PC-3 (cell line): ENCODE measurements around the gene DNASE2. TPM values are rescaled to one million over a fixed set of nuclear protein-coding genes. Genes with fewer than 3 reads are reported as not detected.

Experiments used
- ATAC-seq: fragments of 200-7000 bp; cut with Tn5 transposase; 2 replicates; pipeline ENCODE4 v1.9.1; 2020; ENCODE audit warnings: mild to moderate bottlenecking, moderate library complexity
- BruUV-seq: library from RNA; stranded (reverse); fragments of 400-500 nt; replicated peaks from 2 replicates; lab custom pipeline; 2021; lab: Mats Ljungman, UMichigan
- CTCF ChIA-PET: fragments of 300-600 bp; sonication (Branson Sonifier 250); formaldehyde crosslinking; loops from one replicate; lab custom pipeline; 2022; ENCODE audit warnings: antibody characterized with exemption; lab: Charles Lee
- POLR2A ChIA-PET: fragments of 300-600 bp; sonication (Branson Sonifier 250); formaldehyde crosslinking; loops from one replicate; lab custom pipeline; 2022; ENCODE audit warnings: antibody characterized with exemption; ENCODE audit not compliant: unreplicated experiment; lab: Charles Lee
- DNase-seq: peaks from one replicate; pipeline ENCODE4 v3.0.0-alpha.2; 2015
- H2AFZ ChIP-seq: fragments of 300-600 bp; sonication (generic); 2 replicates; pipeline ENCODE4 v1.6.0; 2016; ENCODE audit warnings: antibody characterized with exemption, low read length
- H3F3A ChIP-seq: fragments of 300-600 bp; sonication (generic); one replicate; pipeline ENCODE4 v1.6.0; 2017; ENCODE audit warnings: antibody characterized with exemption, low read length, control low read depth, mild to moderate bottlenecking; ENCODE audit not compliant: unreplicated experiment
- H3K27ac ChIP-seq: fragments of 300-600 bp; sonication (generic); 2 replicates; pipeline ENCODE4 v1.5.1; 2016; ENCODE audit warnings: mild to moderate bottlenecking, low read length
- H3K27me3 ChIP-seq: fragments of 300-600 bp; sonication (generic); 2 replicates; pipeline ENCODE4 v1.6.1; 2016; ENCODE audit warnings: low read length, mixed read lengths
- H3K36me3 ChIP-seq: fragments of 300-600 bp; sonication (generic); 2 replicates; pipeline ENCODE4 v1.6.1; 2016; ENCODE audit warnings: low read depth, mixed run types, low read length, mixed read lengths
- H3K4me1 ChIP-seq: fragments of 300-600 bp; sonication (generic); 2 replicates; pipeline ENCODE4 v1.5.1; 2016; ENCODE audit warnings: low read length; ENCODE audit not compliant: insufficient read depth
- H3K4me2 ChIP-seq: fragments of 300-600 bp; sonication (generic); 2 replicates; pipeline ENCODE4 v1.6.0; 2016; ENCODE audit warnings: low read length
- H3K4me3 ChIP-seq: fragments of 300-600 bp; sonication (generic); 2 replicates; pipeline ENCODE4 v1.5.1; 2016; ENCODE audit warnings: mild to moderate bottlenecking, low read length, mixed read lengths
- H3K79me2 ChIP-seq: fragments of 300-600 bp; sonication (generic); 2 replicates; pipeline ENCODE4 v1.6.1; 2017; ENCODE audit warnings: low read length, mixed read lengths
- H3K9ac ChIP-seq: fragments of 300-600 bp; sonication (generic); 2 replicates; pipeline ENCODE4 v1.6.0; 2016; ENCODE audit warnings: mild to moderate bottlenecking, low read length
- H3K9me2 ChIP-seq: fragments of 300-600 bp; sonication (generic); replicated peaks from 2 replicates; pipeline ENCODE4 v1.6.1; 2016; ENCODE audit warnings: mixed run types, low read length, mixed read lengths
- H3K9me3 ChIP-seq: fragments of 300-600 bp; sonication (generic); 2 replicates; pipeline ENCODE4 v1.6.1; 2016; ENCODE audit warnings: low read length, mixed read lengths
- H4K20me1 ChIP-seq: fragments of 300-600 bp; sonication (generic); 2 replicates; pipeline ENCODE4 v1.6.1; 2016; ENCODE audit warnings: low read length, mixed read lengths
- EZH2 ChIP-seq: fragments of 300-600 bp; sonication (generic); IDR thresholded peaks from one replicate; pipeline ENCODE4 v1.6.1; 2017; ENCODE audit warnings: antibody characterized with exemption, mild to moderate bottlenecking, low read length; ENCODE audit not compliant: unreplicated experiment
- EZH2phosphoT487 ChIP-seq: fragments of 300-600 bp; sonication (generic); IDR thresholded peaks from 2 replicates; pipeline ENCODE4 v1.6.1; 2018; ENCODE audit warnings: mild to moderate bottlenecking, antibody characterized with exemption, low read length, borderline replicate concordance
- intact Hi-C: fragments of 100-400 bp; cut with micrococcal nuclease; formaldehyde crosslinking; loops from 2 replicates; pipeline ENCODE4 v1.9.0; 2023
- total RNA-seq: library from RNA; depleted of rRNA; stranded (reverse); fragments of >200 nt; gene quantifications from 2 replicates; pipeline ENCODE4 v1.2.3, GENCODE V29; 2014
- TF ChIP-seq, protein P1 (sequence below): fragments of 300-600 bp; sonication (generic); conservative IDR thresholded peaks from 2 replicates; pipeline ENCODE4 v1.5.1; 2017; ENCODE audit warnings: antibody characterized with exemption, low read depth, mild to moderate bottlenecking, low read length

DNASE2 gene
- total RNA-seq, 1 experiment from 2014 or later = 48.0 TPM

DNA sequence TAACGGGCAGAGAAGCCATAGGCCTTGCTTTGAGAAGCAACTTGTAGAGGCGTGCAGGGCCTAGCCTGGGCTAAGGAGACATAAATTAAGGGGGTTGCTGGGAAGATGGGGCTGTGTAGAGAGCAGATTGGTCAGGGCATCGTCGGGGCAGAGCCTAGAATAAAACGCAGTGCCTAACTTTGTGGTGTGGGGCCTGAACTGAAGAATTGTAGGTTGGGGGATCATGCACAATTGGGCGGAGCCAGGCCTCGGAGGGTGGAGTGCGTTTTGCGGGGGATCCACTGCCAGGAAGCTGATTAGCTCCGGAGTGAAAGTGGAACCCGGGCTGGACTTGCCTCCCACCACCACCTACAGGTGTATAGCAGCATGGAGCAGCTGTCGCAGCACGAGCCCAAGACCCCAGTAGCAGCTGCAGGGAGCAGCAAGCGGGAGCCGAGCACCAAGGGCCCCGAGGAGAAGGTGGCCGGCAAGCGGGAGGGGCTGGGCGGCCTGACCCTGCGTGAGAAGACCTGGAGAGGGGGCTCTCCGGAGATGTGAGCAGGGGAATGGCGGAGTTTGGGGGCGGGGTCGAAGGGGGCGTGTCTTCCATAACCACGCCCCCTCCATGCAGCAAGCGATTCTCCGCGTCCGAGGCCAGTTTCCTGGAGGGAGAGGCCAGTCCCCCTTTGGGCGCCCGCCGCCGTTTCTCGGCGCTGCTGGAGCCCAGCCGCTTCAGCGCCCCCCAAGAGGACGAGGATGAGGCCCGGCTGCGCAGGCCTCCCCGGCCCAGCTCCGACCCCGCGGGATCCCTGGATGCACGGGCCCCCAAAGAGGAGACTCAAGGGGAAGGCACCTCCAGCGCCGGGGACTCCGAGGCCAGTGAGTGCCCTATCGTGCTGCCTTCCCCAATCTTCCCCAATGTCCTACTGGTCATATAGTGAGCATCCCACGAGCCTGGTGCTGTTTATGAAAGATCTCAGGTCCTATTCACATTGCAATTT lies 13.8 kb downstream of the DNASE2 start:
- Histone ChIP-seq H4K20me1 (no peaks in the 10 kb centered on the region), H3K36me3 (no peaks in the 10 kb centered on the region), H3F3A (no peaks in the 10 kb centered on the region), H3K27ac (no peak overlapping the region), H3K4me2 (no peak overlapping the region), H3K27me3 (no peaks in the 10 kb centered on the region), H2AFZ (no peak overlapping the region), H3K4me1 (no peaks in the 10 kb centered on the region), H3K9ac (no peak overlapping the region), H3K79me2 (no peaks in the 10 kb centered on the region), H3K4me3 (no peak overlapping the region), H3K9me2 (no peaks in the 10 kb centered on the region), H3K9me3 (no peaks in the 10 kb centered on the region)
- no TSS peak for BruUV-seq
- ChIA-PET CTCF (no interaction called here), POLR2A (no interaction called here)
- no peak for TF ChIP-seq EZH2phosphoT487
- TF ChIP-seq, protein P1, sequence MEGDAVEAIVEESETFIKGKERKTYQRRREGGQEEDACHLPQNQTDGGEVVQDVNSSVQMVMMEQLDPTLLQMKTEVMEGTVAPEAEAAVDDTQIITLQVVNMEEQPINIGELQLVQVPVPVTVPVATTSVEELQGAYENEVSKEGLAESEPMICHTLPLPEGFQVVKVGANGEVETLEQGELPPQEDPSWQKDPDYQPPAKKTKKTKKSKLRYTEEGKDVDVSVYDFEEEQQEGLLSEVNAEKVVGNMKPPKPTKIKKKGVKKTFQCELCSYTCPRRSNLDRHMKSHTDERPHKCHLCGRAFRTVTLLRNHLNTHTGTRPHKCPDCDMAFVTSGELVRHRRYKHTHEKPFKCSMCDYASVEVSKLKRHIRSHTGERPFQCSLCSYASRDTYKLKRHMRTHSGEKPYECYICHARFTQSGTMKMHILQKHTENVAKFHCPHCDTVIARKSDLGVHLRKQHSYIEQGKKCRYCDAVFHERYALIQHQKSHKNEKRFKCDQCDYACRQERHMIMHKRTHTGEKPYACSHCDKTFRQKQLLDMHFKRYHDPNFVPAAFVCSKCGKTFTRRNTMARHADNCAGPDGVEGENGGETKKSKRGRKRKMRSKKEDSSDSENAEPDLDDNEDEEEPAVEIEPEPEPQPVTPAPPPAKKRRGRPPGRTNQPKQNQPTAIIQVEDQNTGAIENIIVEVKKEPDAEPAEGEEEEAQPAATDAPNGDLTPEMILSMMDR = no peak
- TF ChIP-seq EZH2 = no peak
- DNase-seq (no peak), ATAC-seq (no peak)
- intact Hi-C loops = no loop called here

DNA sequence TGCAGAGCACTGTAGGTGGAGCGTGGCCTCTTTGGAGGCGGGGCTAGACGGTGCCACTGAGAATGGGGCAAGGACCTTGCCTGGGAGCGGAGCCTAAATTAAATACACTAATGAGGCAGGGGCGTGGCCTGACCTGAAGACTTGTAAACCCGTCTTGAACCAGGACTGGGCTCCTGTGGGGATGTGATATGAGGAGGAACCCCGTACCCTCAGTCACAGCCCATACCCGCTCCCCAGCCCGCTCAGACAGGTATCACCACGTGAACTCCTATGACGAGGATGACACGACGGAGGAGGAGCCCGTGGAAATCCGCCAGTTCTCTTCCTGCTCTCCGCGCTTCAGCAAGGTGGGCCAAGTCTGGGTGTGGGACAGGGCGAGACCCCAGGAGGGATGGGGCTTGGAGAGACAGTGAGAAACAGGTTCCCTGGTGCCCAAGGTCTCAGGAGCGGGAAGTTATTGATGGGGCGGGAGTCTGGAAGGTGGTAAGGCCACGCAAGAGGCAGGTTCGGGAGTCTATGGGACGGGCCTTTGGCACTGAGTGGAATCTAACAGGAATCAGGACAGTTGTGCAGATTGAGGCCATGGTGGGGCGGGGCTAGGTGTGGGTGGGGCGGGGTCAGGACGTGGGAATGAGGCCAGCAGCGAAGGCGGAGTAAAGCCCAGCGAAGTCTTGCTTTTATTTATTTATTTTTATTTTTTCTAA lies 14.7 kb downstream of the DNASE2 start:
- H3K36me3 ChIP-seq = no peaks in the 10 kb centered on the region
- POLR2A ChIA-PET = no interaction called here
- H2AFZ ChIP-seq = no peak overlapping the region
- H3K9ac ChIP-seq = no peak overlapping the region
- H3K27ac ChIP-seq = no peak overlapping the region
- TF ChIP-seq, protein P1 = no peak
- TF ChIP-seq EZH2 (no peak), EZH2phosphoT487 (no peak)
- no peaks in the 10 kb centered on the region for H3K27me3 ChIP-seq
- no peaks in the 10 kb centered on the region for H3K9me2 ChIP-seq
- no TSS peak for BruUV-seq
- CTCF ChIA-PET = no interaction called here
- H3K4me1 ChIP-seq = no peaks in the 10 kb centered on the region
- no peaks in the 10 kb centered on the region for H3K79me2 ChIP-seq
- no peak overlapping the region for H3K4me3 ChIP-seq
- no peak for DNase-seq
- no peaks in the 10 kb centered on the region for H3F3A ChIP-seq
- H3K9me3 ChIP-seq = no peaks in the 10 kb centered on the region
- no peaks in the 10 kb centered on the region for H4K20me1 ChIP-seq
- no peak overlapping the region for H3K4me2 ChIP-seq
- no peak for ATAC-seq
- intact Hi-C loops = no loop called here
